ENCODE data around the gene GRIN1. TPM values are rescaled to one million over a fixed set of nuclear protein-coding genes. Genes with fewer than 3 reads are reported as not detected.
A peak's percentile ranks its signal among the peaks of the same experiment; 100 is the strongest.

Gene GRIN1
- total and polyA plus RNA-seq, 2 of the 13 experiments (the other 11 are each of a cell fraction or from before 2014, with no cell fraction given) = 0.13 TPM; not detected in 1

GRCh38 chr9:137168904-137169856 lies 30.2 kb downstream of the GRIN1 start (continued):
- no peak for TF ChIP-seq RNF219 (CRISPR knock-in tag; IDR thresholded peaks at IDR 0.05)
- TF ChIP-seq ZNF687 (CRISPR knock-in tag; IDR thresholded peaks at IDR 0.05) = peak; percentile 83
- no peak for TF ChIP-seq MTA3 (CRISPR knock-in tag; IDR thresholded peaks at IDR 0.05)
- TF ChIP-seq GATA4 (IDR thresholded peaks at IDR 0.05; ENCODE audit: borderline replicate concordance, low read depth) = no peak
- no peak for TF ChIP-seq JDP2 (CRISPR knock-in tag; IDR thresholded peaks at IDR 0.05; ENCODE audit: borderline replicate concordance)
- no peak for TF ChIP-seq THRA (CRISPR knock-in tag; IDR thresholded peaks at IDR 0.05; ENCODE audit: borderline replicate concordance)
- no peak for TF ChIP-seq ZNF18 (CRISPR knock-in tag; IDR thresholded peaks at IDR 0.05; ENCODE audit: insufficient replicate concordance)
- TF ChIP-seq ZNF597 (CRISPR knock-in tag; IDR thresholded peaks at IDR 0.05) = no peak
- TF ChIP-seq ZNF383 (CRISPR knock-in tag; IDR thresholded peaks at IDR 0.05; ENCODE audit: borderline replicate concordance) = no peak
- TF ChIP-seq IKZF1 (IDR thresholded peaks at IDR 0.05) = no peak
- TF ChIP-seq HNF4G (IDR thresholded peaks at IDR 0.05; ENCODE audit: borderline replicate concordance, low read depth, low read length) = no peak
- no peak for TF ChIP-seq HNF4G (CRISPR knock-in tag; IDR thresholded peaks at IDR 0.05; ENCODE audit: borderline replicate concordance, low read depth)
- peak; percentile 40; the same call in 1 of the 2 replicates for TF ChIP-seq SALL1 (CRISPR knock-in tag; IDR thresholded peaks at IDR 0.05)
- no peak for TF ChIP-seq ZNF326 (CRISPR knock-in tag; IDR thresholded peaks at IDR 0.05; ENCODE audit: borderline replicate concordance)
- TF ChIP-seq E2F1 (CRISPR knock-in tag; IDR thresholded peaks at IDR 0.05) = peak; percentile 68
- no peak for TF ChIP-seq PAX8 (CRISPR knock-in tag; IDR thresholded peaks at IDR 0.05; ENCODE audit: borderline replicate concordance)

All from HepG2 (cell line).